ENCODE measurements around the gene PTTG2.

DNA sequence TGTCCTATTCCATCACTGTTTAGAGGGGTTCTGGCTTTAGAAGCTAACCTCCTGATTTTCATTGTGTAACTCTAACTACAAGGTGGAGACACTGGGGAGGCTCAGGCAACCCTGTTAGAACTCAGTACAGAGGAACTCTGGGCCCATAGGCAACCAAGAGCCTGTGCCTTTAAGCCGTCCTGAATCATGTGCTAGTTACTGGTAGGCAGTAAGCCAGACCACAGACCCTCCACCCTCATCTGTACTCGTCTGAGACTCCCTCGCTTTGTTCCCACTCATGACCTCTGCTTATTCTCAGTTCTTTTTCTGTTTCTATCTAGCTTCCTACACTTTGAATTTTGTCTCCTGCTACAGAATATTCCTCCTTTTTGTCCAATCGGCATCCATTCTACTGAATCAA lies 37.9 kb upstream of the PTTG2 start:
- TF ChIP-seq, protein P1, sequence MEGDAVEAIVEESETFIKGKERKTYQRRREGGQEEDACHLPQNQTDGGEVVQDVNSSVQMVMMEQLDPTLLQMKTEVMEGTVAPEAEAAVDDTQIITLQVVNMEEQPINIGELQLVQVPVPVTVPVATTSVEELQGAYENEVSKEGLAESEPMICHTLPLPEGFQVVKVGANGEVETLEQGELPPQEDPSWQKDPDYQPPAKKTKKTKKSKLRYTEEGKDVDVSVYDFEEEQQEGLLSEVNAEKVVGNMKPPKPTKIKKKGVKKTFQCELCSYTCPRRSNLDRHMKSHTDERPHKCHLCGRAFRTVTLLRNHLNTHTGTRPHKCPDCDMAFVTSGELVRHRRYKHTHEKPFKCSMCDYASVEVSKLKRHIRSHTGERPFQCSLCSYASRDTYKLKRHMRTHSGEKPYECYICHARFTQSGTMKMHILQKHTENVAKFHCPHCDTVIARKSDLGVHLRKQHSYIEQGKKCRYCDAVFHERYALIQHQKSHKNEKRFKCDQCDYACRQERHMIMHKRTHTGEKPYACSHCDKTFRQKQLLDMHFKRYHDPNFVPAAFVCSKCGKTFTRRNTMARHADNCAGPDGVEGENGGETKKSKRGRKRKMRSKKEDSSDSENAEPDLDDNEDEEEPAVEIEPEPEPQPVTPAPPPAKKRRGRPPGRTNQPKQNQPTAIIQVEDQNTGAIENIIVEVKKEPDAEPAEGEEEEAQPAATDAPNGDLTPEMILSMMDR (conservative IDR thresholded peaks at IDR 0.05; ENCODE audit: low read depth, low read length): no peak
- TF ChIP-seq RFX5 (IDR thresholded peaks at IDR 0.05; ENCODE audit: low read depth, low read length) (no peak), MXI1 (IDR thresholded peaks at IDR 0.05; ENCODE audit: borderline replicate concordance, low read depth, low read length) (no peak)
